Measurements from ENCODE around the gene FGFBP2.

- TF ChIP-seq ZNF580 (tag by site-specific recombination; IDR thresholded peaks at IDR 0.05): no peak
- no peak for TF ChIP-seq CTCF (tag by site-specific recombination; IDR thresholded peaks at IDR 0.05)
- no peak for TF ChIP-seq ZNF274 (IDR thresholded peaks at IDR 0.05; ENCODE audit: low read length)
- no peak for TF ChIP-seq ZNF274 (tag by site-specific recombination; IDR thresholded peaks at IDR 0.05; ENCODE audit: borderline replicate concordance)
- TF ChIP-seq REST (tag by site-specific recombination; IDR thresholded peaks at IDR 0.05): no peak
- no peak for TF ChIP-seq PRDM10 (tag by site-specific recombination; IDR thresholded peaks at IDR 0.05)
- TF ChIP-seq ZNF239 (tag by site-specific recombination; IDR thresholded peaks at IDR 0.05): no peak
- TF ChIP-seq ZNF24 (tag by site-specific recombination; IDR thresholded peaks at IDR 0.05): no peak
- TF ChIP-seq ZFP37 (tag by site-specific recombination; IDR thresholded peaks at IDR 0.05): no peak
- TF ChIP-seq ZNF654 (tag by site-specific recombination; IDR thresholded peaks at IDR 0.05; ENCODE audit: low read depth): no peak
Measured at GRCh38 chr4:16000708-16001483, 37.9 kb upstream of the FGFBP2 start.
